ENCODE measurements around the gene GABRG3. TPM values are rescaled to one million over a fixed set of nuclear protein-coding genes. Genes with fewer than 3 reads are reported as not detected.

Gene GABRG3
- total RNA-seq, 1 experiment from 2014 or later = not detected

DNA sequence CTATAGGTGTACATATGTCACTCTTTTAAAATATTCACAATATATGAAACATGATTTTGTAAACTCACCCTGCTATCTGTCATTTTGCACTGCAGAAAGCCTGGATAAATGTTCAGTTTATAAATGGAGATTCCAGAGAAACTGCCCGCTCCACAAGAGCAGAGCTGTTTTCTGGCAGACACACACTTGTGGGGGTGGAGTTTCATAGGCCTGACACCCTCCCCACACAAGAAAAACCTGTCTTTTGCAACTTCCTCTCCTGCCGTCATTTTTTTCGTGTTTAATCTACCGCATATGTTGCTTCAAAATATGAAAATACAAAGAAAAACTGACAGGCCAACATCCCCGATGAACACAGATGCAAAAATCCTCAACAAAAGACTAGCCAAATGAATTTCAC is 479.0 kb downstream of the GABRG3 start:
- ATAC-seq (no peak), DNase-seq (ENCODE audit: low read depth, low spot score) (no peak)
- POLR2A ChIA-PET = no interaction called here
- Histone ChIP-seq H3K27ac (ENCODE audit: low read depth, low read length) (no peak overlapping the region), H3K4me3 (replicated peaks in 1 of 2; ENCODE audit: low read depth in 1 of 2, low read length in 2 of 2) (no peak overlapping the region), H3K4me1 (ENCODE audit: control insufficient read depth in 1 of 2, insufficient read depth in 2 of 2, low read length in 2 of 2) (no peaks in the 10 kb centered on the region), H3K36me3 (ENCODE audit: control insufficient read depth in 1 of 2, insufficient read depth in 2 of 2, low read length in 2 of 2) (no peaks in the 10 kb centered on the region), H3K9ac (ENCODE audit: low read length) (no peak overlapping the region), H3K9me3 (ENCODE audit: control insufficient read depth in 1 of 2, insufficient read depth in 1 of 2, low read depth in 1 of 2, low read length in 2 of 2) (peaks cover 17 to 43% of the 10 kb centered on the region in 2 experiments; a peak in 2 of 4 replicates), H4K20me1 (ENCODE audit: insufficient read depth) (no peaks in the 10 kb centered on the region), H2AFZ (ENCODE audit: low read depth, low read length, poor library complexity, severe bottlenecking) (no peak overlapping the region), H3K79me2 (ENCODE audit: insufficient read depth, low read length) (no peaks in the 10 kb centered on the region), H3K4me2 (ENCODE audit: low read length) (no peak overlapping the region), H3K9me2 (ENCODE audit: insufficient read depth) (no peaks in the 10 kb centered on the region), H3K27me3 (ENCODE audit: insufficient read depth, low read length) (no peaks in the 10 kb centered on the region)
- RAD21 ChIA-PET (ENCODE audit: low non-redundant PET in 1 of 2, low total read pairs in 2 of 2, uncharacterized antibody in 2 of 2, unreplicated experiment in 2 of 2) = no interaction called here
- CTCF ChIA-PET = no interaction called here
- no TSS peak for BruUV-seq (replicated peaks)
- intact Hi-C loops (cut with micrococcal nuclease) = no loop called here
- no peak for TF ChIP-seq ZNF274 (IDR thresholded peaks at IDR 0.05; ENCODE audit: low read depth, low read length)
- TF ChIP-seq, protein P1, sequence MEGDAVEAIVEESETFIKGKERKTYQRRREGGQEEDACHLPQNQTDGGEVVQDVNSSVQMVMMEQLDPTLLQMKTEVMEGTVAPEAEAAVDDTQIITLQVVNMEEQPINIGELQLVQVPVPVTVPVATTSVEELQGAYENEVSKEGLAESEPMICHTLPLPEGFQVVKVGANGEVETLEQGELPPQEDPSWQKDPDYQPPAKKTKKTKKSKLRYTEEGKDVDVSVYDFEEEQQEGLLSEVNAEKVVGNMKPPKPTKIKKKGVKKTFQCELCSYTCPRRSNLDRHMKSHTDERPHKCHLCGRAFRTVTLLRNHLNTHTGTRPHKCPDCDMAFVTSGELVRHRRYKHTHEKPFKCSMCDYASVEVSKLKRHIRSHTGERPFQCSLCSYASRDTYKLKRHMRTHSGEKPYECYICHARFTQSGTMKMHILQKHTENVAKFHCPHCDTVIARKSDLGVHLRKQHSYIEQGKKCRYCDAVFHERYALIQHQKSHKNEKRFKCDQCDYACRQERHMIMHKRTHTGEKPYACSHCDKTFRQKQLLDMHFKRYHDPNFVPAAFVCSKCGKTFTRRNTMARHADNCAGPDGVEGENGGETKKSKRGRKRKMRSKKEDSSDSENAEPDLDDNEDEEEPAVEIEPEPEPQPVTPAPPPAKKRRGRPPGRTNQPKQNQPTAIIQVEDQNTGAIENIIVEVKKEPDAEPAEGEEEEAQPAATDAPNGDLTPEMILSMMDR (IDR thresholded peaks at IDR 0.05 in 2 of 3, conservative IDR thresholded peaks at IDR 0.05 in 1 of 3; ENCODE audit: borderline replicate concordance in 1 of 3, insufficient read depth in 1 of 3, low read depth in 2 of 3, low read length in 2 of 3) = no peak
- TF ChIP-seq EZH2 (IDR thresholded peaks at IDR 0.05) = no peak
- TF ChIP-seq, protein P2, sequence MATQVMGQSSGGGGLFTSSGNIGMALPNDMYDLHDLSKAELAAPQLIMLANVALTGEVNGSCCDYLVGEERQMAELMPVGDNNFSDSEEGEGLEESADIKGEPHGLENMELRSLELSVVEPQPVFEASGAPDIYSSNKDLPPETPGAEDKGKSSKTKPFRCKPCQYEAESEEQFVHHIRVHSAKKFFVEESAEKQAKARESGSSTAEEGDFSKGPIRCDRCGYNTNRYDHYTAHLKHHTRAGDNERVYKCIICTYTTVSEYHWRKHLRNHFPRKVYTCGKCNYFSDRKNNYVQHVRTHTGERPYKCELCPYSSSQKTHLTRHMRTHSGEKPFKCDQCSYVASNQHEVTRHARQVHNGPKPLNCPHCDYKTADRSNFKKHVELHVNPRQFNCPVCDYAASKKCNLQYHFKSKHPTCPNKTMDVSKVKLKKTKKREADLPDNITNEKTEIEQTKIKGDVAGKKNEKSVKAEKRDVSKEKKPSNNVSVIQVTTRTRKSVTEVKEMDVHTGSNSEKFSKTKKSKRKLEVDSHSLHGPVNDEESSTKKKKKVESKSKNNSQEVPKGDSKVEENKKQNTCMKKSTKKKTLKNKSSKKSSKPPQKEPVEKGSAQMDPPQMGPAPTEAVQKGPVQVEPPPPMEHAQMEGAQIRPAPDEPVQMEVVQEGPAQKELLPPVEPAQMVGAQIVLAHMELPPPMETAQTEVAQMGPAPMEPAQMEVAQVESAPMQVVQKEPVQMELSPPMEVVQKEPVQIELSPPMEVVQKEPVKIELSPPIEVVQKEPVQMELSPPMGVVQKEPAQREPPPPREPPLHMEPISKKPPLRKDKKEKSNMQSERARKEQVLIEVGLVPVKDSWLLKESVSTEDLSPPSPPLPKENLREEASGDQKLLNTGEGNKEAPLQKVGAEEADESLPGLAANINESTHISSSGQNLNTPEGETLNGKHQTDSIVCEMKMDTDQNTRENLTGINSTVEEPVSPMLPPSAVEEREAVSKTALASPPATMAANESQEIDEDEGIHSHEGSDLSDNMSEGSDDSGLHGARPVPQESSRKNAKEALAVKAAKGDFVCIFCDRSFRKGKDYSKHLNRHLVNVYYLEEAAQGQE (IDR thresholded peaks at IDR 0.05; ENCODE audit: low read depth) = no peak
- TF ChIP-seq, protein P3, sequence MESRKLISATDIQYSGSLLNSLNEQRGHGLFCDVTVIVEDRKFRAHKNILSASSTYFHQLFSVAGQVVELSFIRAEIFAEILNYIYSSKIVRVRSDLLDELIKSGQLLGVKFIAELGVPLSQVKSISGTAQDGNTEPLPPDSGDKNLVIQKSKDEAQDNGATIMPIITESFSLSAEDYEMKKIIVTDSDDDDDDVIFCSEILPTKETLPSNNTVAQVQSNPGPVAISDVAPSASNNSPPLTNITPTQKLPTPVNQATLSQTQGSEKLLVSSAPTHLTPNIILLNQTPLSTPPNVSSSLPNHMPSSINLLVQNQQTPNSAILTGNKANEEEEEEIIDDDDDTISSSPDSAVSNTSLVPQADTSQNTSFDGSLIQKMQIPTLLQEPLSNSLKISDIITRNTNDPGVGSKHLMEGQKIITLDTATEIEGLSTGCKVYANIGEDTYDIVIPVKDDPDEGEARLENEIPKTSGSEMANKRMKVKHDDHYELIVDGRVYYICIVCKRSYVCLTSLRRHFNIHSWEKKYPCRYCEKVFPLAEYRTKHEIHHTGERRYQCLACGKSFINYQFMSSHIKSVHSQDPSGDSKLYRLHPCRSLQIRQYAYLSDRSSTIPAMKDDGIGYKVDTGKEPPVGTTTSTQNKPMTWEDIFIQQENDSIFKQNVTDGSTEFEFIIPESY (IDR thresholded peaks at IDR 0.05; ENCODE audit: extremely low read depth, insufficient replicate concordance, low read length) = no peak
- TF ChIP-seq ZFX (IDR thresholded peaks at IDR 0.05) = no peak
- TF ChIP-seq POLR2A (IDR thresholded peaks at IDR 0.05; ENCODE audit: borderline replicate concordance, extremely low read depth, insufficient read depth, insufficient read length) = no peak
- TF ChIP-seq EGR1 (IDR thresholded peaks at IDR 0.05; ENCODE audit: low read depth) = no peak
- TF ChIP-seq, protein P4, sequence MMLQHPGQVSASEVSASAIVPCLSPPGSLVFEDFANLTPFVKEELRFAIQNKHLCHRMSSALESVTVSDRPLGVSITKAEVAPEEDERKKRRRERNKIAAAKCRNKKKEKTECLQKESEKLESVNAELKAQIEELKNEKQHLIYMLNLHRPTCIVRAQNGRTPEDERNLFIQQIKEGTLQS (IDR thresholded peaks at IDR 0.05) = no peak
- TF ChIP-seq YY1 (IDR thresholded peaks at IDR 0.05; ENCODE audit: extremely low read depth, insufficient replicate concordance, low read depth, low read length) = no peak
- no peak for TF ChIP-seq SP1 (IDR thresholded peaks at IDR 0.05; ENCODE audit: low read depth)
- TF ChIP-seq, protein P5, sequence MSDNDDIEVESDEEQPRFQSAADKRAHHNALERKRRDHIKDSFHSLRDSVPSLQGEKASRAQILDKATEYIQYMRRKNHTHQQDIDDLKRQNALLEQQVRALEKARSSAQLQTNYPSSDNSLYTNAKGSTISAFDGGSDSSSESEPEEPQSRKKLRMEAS (IDR thresholded peaks at IDR 0.05) = no peak
- TF ChIP-seq TCF7L2 (IDR thresholded peaks at IDR 0.05; ENCODE audit: borderline replicate concordance, extremely low read depth, insufficient read depth, insufficient read length) = no peak
- TF ChIP-seq POLR2AphosphoS5 (IDR thresholded peaks at IDR 0.05; ENCODE audit: low read depth, low read length) = no peak
- no peak for TF ChIP-seq EZH2phosphoT487 (IDR thresholded peaks at IDR 0.05; ENCODE audit: borderline replicate concordance)
- TF ChIP-seq SIN3A (IDR thresholded peaks at IDR 0.05; ENCODE audit: low read depth) = no peak
- no peak for TF ChIP-seq JUND (IDR thresholded peaks at IDR 0.05)
- no peak for TF ChIP-seq CBX3 (IDR thresholded peaks at IDR 0.05; ENCODE audit: low read depth)

Data from HCT116 (cell line).